ENCODE results near the gene ZNF540. TPM values are rescaled to one million over a fixed set of nuclear protein-coding genes. Genes with fewer than 3 reads are reported as not detected.
A peak's percentile ranks its signal among the peaks of the same experiment; 100 is the strongest.

Gene ZNF540
- 22.5 and 24.7 TPM in 2 replicates for polyA plus RNA-seq
- 41.4 and 46.9 TPM in 2 replicates for polyA minus RNA-seq

GRCh38 chr19:37594304-37594981 is at the start of gene ZNF540, which contains the start of gene ZNF571:
ZNF540 (plus strand) TSS chr19:37594876; CDS start chr19:37598448, 3,572 bp downstream.
ZNF571 (minus strand) TSS chr19:37594792; CDS start chr19:37586676, 8,116 bp downstream.
- no peaks in the 10 kb centered on the region for H3F3A ChIP-seq (ENCODE audit: insufficient read depth, low read length, poor library complexity, severe bottlenecking)
- H3K9ac ChIP-seq (ENCODE audit: low read length) = peak within 1 kb of the TSS; percentile 87
- peak within 1 kb of the TSS; percentile 75 for H3K4me2 ChIP-seq (ENCODE audit: low read length)
- H3K79me2 ChIP-seq (replicated peaks; ENCODE audit: insufficient read depth, low read length) = peaks cover 25% of the 10 kb centered on the region
- peaks cover 1% of the 10 kb centered on the region for H3K36me3 ChIP-seq (ENCODE audit: insufficient read depth, low read length)
- H3K27ac ChIP-seq (ENCODE audit: low read length) = peak within 1 kb of the TSS; percentile 91
- no peaks in the 10 kb centered on the region for H4K20me1 ChIP-seq (ENCODE audit: insufficient read depth)
- no peaks in the 10 kb centered on the region for H3K9me2 ChIP-seq (ENCODE audit: insufficient read depth, low read length)
- TF ChIP-seq SMC3 (conservative IDR thresholded peaks at IDR 0.05; ENCODE audit: poor library complexity) = no peak
- peak; percentile 93 for TF ChIP-seq POLR2AphosphoS5 (IDR thresholded peaks at IDR 0.05)
- peak; percentile 82 for TF ChIP-seq TAF1 (IDR thresholded peaks at IDR 0.05; ENCODE audit: low read depth)
- no peaks in the 10 kb centered on the region for H3K27me3 ChIP-seq (ENCODE audit: insufficient read depth, low read depth, low read length)
- peaks cover 6% of the 10 kb centered on the region for H3K9me3 ChIP-seq (ENCODE audit: low read length)
- peak within 1 kb of the TSS; percentile 63 for H2AFZ ChIP-seq (ENCODE audit: low read depth, low read length)
- peak within 1 kb of the TSS; percentile 71 for H3K4me3 ChIP-seq (ENCODE audit: low read length)

GRCh38 chr19:37551129-37551993 is 43.3 kb upstream of the ZNF540 start:
- Histone ChIP-seq H2AFZ (ENCODE audit: low read depth, low read length) (no peak overlapping the region), H3K9me3 (ENCODE audit: low read length) (peaks cover 43% of the 10 kb centered on the region)

More at GRCh38 chr19:37551129-37551993, 43.3 kb upstream of the ZNF540 start:
- H3K79me2 ChIP-seq (replicated peaks; ENCODE audit: insufficient read depth, low read length) = no peaks in the 10 kb centered on the region
- H3K9me2 ChIP-seq (ENCODE audit: insufficient read depth, low read length) = no peaks in the 10 kb centered on the region
- H3F3A ChIP-seq (ENCODE audit: insufficient read depth, low read length, poor library complexity, severe bottlenecking) = no peaks in the 10 kb centered on the region
- no peaks in the 10 kb centered on the region for H4K20me1 ChIP-seq (ENCODE audit: insufficient read depth)
- no peak overlapping the region for H3K4me2 ChIP-seq (ENCODE audit: low read length)
- no peaks in the 10 kb centered on the region for H3K36me3 ChIP-seq (ENCODE audit: insufficient read depth, low read length)
- no peaks in the 10 kb centered on the region for H3K27me3 ChIP-seq (ENCODE audit: insufficient read depth, low read depth, low read length)
- no peak overlapping the region for H3K4me3 ChIP-seq (ENCODE audit: low read length)
- H3K9ac ChIP-seq (ENCODE audit: low read length) = no peak overlapping the region
- no peak overlapping the region for H3K27ac ChIP-seq (ENCODE audit: low read length)
- TF ChIP-seq MXI1 (conservative IDR thresholded peaks at IDR 0.05; ENCODE audit: poor library complexity, severe bottlenecking) (no peak), SMC3 (conservative IDR thresholded peaks at IDR 0.05; ENCODE audit: poor library complexity) (no peak), CTCF (IDR thresholded peaks at IDR 0.05; ENCODE audit: poor library complexity, severe bottlenecking) (no peak), RAD21 (conservative IDR thresholded peaks at IDR 0.05) (no peak), TAF1 (IDR thresholded peaks at IDR 0.05; ENCODE audit: low read depth) (no peak), REST (IDR thresholded peaks at IDR 0.05; ENCODE audit: borderline replicate concordance) (no peak), EP300 (conservative IDR thresholded peaks at IDR 0.05; ENCODE audit: poor library complexity, severe bottlenecking) (no peak), EZH2 (IDR thresholded peaks at IDR 0.05; ENCODE audit: borderline replicate concordance, insufficient read depth, low read length, poor library complexity, severe bottlenecking) (no peak), POLR2AphosphoS5 (IDR thresholded peaks at IDR 0.05) (no peak)

All from neural cell (in vitro differentiated cells).